NCI-H146 (cell line): ENCODE data around the gene UBL4B.

Experiments used
- DNase-seq: peaks from one replicate; lab custom pipeline; 2025; lab: John Stamatoyannopoulos, UW

The UBL4B gene

GRCh38 chr1:110085671-110086070 lies 26.6 kb upstream of the UBL4B start:
- DNase-seq: no peak

- DNase-seq: no peak
These were observed 25.3 kb upstream of the UBL4B start for GRCh38 chr1:110086961-110087360.

GRCh38 chr1:110087812-110088738 lies 24.2 kb upstream of the UBL4B start:
- peak; percentile 66 for DNase-seq

GRCh38 chr1:110088739-110089316 lies 23.4 kb upstream of the UBL4B start:
- no peak for DNase-seq

GRCh38 chr1:110089561-110090275 lies 22.5 kb upstream of the UBL4B start:
- no peak for DNase-seq

GRCh38 chr1:110091381-110091780 lies 20.9 kb upstream of the UBL4B start:
- no peak for DNase-seq

- DNase-seq: no peak
These were observed 20.5 kb upstream of the UBL4B start for GRCh38 chr1:110091791-110092190.

- DNase-seq: no peak
These were observed 19.3 kb upstream of the UBL4B start for GRCh38 chr1:110092991-110093390.

- DNase-seq: no peak
These were observed 17.1 kb upstream of the UBL4B start for GRCh38 chr1:110094931-110095654.

- DNase-seq: no peak
These were observed 14.6 kb upstream of the UBL4B start for GRCh38 chr1:110097507-110098221.

- DNase-seq: no peak
These were observed 13.8 kb upstream of the UBL4B start for GRCh38 chr1:110098222-110099026.

- DNase-seq: no peak
These were observed 11.9 kb upstream of the UBL4B start for GRCh38 chr1:110100335-110100734.

- no peak for DNase-seq
These were observed 10.2 kb upstream of the UBL4B start for GRCh38 chr1:110102081-110102480.

- peak; percentile 73 for DNase-seq
These were observed 6.0 kb upstream of the UBL4B start for GRCh38 chr1:110106013-110106941.

- peak; percentile 51 for DNase-seq
These were observed 4.3 kb upstream of the UBL4B start for GRCh38 chr1:110107867-110108469.

GRCh38 chr1:110111081-110111480 lies 1.2 kb upstream of the UBL4B start:
- DNase-seq: no peak

- peak; percentile 84 for DNase-seq
These were observed 413 bp downstream of the UBL4B start for GRCh38 chr1:110112656-110113055.

GRCh38 chr1:110113551-110113950 lies 1.3 kb downstream of the UBL4B start:
- no peak for DNase-seq

- DNase-seq: no peak
These were observed 1.9 kb downstream of the UBL4B start for GRCh38 chr1:110114173-110114572.
